A673 (cell line): ENCODE measurements around the gene GALNTL6. TPM values are rescaled to one million over a fixed set of nuclear protein-coding genes. Genes with fewer than 3 reads are reported as not detected.

Source experiments
- BruUV-seq: library from RNA; stranded (reverse); fragments of 400-500 nt; replicated peaks from 2 replicates; lab custom pipeline; 2021; lab: Mats Ljungman, UMichigan
- CTCF ChIA-PET: fragments of 300-600 bp; sonication (Branson Sonifier 250); formaldehyde crosslinking; loops from one replicate; lab custom pipeline; 2022; ENCODE audit warnings: antibody characterized with exemption; lab: Charles Lee
- POLR2A ChIA-PET: fragments of 300-600 bp; sonication (Branson Sonifier 250); formaldehyde crosslinking; loops from one replicate; lab custom pipeline; 2022; ENCODE audit warnings: antibody characterized with exemption; ENCODE audit not compliant: low non-redundant PET; lab: Charles Lee
- DNase-seq: peaks from one replicate; pipeline ENCODE4 v3.0.0-alpha.2; 2015; ENCODE audit warnings: low spot score
- H3K27ac ChIP-seq: fragments of 200-600 bp; sonication (generic); 2 replicates; pipeline ENCODE4 v1.5.1; 2016; ENCODE audit warnings: mixed run types, low read depth, mild to moderate bottlenecking, mixed read lengths, antibody characterized with exemption, low read length; ENCODE audit not compliant: poor library complexity, severe bottlenecking
- H3K27me3 ChIP-seq: fragments of 200-600 bp; sonication (generic); replicated peaks from 2 replicates; pipeline ENCODE4 v1.6.1; 2017; ENCODE audit warnings: mixed run types, low read depth, mild to moderate bottlenecking, mixed read lengths, antibody characterized with exemption, low read length; ENCODE audit not compliant: insufficient read depth, poor library complexity
- H3K36me3 ChIP-seq: fragments of 200-600 bp; sonication (generic); 2 replicates; pipeline ENCODE4 v1.6.1; 2016; ENCODE audit warnings: mixed run types, mild to moderate bottlenecking, mixed read lengths, antibody characterized with exemption, low read length; ENCODE audit not compliant: insufficient read depth, poor library complexity, severe bottlenecking
- H3K4me1 ChIP-seq: fragments of 200-600 bp; sonication (generic); 2 replicates; pipeline ENCODE4 v1.6.1; 2017; ENCODE audit warnings: mixed run types, mild to moderate bottlenecking, mixed read lengths, antibody characterized with exemption, low read length; ENCODE audit not compliant: insufficient read depth, poor library complexity, severe bottlenecking
- H3K4me3 ChIP-seq: fragments of 200-600 bp; sonication (generic); 2 replicates; pipeline ENCODE4 v1.5.1; 2016; ENCODE audit warnings: low read depth, mixed run types, mild to moderate bottlenecking, mixed read lengths, low read length; ENCODE audit not compliant: poor library complexity, severe bottlenecking
- H3K9me3 ChIP-seq: fragments of 200-600 bp; sonication (generic); 2 replicates; pipeline ENCODE4 v1.6.1; 2016; ENCODE audit warnings: mixed run types, low read depth, mild to moderate bottlenecking, mixed read lengths, antibody characterized with exemption, low read length; ENCODE audit not compliant: poor library complexity, severe bottlenecking
- EZH2 ChIP-seq: fragments of 200-600 bp; sonication (generic); IDR thresholded peaks from 2 replicates; pipeline ENCODE4 v1.6.1; 2017; ENCODE audit warnings: borderline replicate concordance, low read depth, mild to moderate bottlenecking, mixed read lengths, antibody characterized with exemption, low read length; ENCODE audit not compliant: poor library complexity, severe bottlenecking
- intact Hi-C: fragments of 100-400 bp; cut with micrococcal nuclease; formaldehyde crosslinking; loops from one replicate; pipeline ENCODE4 v1.10.0; 2022; ENCODE audit not compliant: unreplicated experiment
- total RNA-seq: library from RNA; stranded (reverse); gene quantifications from 2 replicates; pipeline ENCODE4 v1.2.3, GENCODE V29; 2021
- TF ChIP-seq, protein P1 (sequence below): fragments of 300-800, 200-600 bp; sonication (generic); conservative IDR thresholded peaks from 2 replicates; pipeline ENCODE4 v1.5.1; 2017; ENCODE audit warnings: low read depth, mild to moderate bottlenecking, antibody characterized with exemption, low read length, moderate library complexity, mixed read lengths

Gene GALNTL6
- total RNA-seq, 1 experiment from 2014 or later = 0.30 TPM

DNA sequence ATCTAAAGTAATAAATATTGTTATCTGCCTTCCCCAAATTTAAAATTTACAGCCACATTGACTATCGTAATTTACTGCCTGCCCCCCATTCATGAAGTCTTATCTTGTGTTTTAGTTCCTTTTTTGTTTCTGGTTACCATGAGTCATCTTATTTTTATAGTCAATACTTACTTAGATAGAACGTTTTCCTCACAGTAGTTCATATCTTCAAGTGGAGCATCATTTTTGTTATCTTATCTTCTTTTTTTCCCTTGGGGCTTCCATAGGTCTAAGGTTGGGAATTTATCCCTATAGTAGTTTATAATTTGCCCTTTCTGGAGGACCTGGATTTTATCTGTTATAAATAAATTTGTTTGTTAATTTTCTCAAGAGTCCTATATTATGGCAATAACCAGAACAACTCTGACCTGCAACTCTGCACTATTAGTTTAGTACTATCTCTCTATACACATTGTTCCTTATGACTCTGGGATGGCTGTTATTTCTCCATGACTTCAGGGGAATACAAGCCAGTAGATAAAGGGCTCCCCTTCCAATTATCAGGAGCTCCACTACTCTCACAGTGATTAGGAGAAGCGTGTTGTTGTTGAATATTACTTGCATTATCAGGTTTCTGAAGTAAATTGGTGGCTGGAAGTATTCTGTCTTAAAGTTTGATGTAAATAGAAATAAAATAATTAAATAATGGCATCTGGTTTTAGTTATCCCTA is 330.6 kb downstream of the GALNTL6 start:
- Histone ChIP-seq H3K9me3 (no peaks in the 10 kb centered on the region), H3K27ac (no peak overlapping the region), H3K27me3 (no peaks in the 10 kb centered on the region), H3K36me3 (no peaks in the 10 kb centered on the region), H3K4me1 (no peaks in the 10 kb centered on the region), H3K4me3 (no peak overlapping the region)
- ChIA-PET POLR2A (no interaction called here), CTCF (no interaction called here)
- no TSS peak for BruUV-seq
- no peak for DNase-seq
- TF ChIP-seq, protein P1, sequence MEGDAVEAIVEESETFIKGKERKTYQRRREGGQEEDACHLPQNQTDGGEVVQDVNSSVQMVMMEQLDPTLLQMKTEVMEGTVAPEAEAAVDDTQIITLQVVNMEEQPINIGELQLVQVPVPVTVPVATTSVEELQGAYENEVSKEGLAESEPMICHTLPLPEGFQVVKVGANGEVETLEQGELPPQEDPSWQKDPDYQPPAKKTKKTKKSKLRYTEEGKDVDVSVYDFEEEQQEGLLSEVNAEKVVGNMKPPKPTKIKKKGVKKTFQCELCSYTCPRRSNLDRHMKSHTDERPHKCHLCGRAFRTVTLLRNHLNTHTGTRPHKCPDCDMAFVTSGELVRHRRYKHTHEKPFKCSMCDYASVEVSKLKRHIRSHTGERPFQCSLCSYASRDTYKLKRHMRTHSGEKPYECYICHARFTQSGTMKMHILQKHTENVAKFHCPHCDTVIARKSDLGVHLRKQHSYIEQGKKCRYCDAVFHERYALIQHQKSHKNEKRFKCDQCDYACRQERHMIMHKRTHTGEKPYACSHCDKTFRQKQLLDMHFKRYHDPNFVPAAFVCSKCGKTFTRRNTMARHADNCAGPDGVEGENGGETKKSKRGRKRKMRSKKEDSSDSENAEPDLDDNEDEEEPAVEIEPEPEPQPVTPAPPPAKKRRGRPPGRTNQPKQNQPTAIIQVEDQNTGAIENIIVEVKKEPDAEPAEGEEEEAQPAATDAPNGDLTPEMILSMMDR = no peak
- intact Hi-C loops = no loop called here

DNA sequence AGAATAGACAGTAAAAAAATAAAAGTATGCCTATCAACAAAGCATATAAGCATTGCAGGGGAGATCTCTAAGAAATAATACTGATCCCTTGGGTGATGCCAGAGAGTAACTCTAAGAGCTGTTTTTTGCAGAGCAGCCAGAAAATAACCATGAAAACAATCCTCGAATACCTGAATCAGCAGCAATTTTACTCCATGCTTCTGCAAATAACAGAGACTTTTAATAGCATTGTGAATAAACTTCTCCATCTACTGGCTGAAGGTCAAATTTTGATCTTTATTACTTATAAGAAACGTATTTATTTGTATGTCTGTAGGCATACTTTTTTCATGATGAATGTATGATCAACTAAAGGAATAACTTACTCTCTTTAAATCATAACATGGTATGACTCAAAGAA is 334.5 kb downstream of the GALNTL6 start:
- ChIA-PET CTCF (interaction anchor here (0.9 kb wide), 1 partner anchor 301 kb away, joined by 3 read pairs; no protein-coding TSS in a partner anchor), POLR2A (no interaction called here)
- Histone ChIP-seq H3K27me3 (no peaks in the 10 kb centered on the region), H3K36me3 (no peaks in the 10 kb centered on the region), H3K27ac (no peak overlapping the region), H3K4me1 (no peaks in the 10 kb centered on the region), H3K4me3 (no peak overlapping the region), H3K9me3 (no peaks in the 10 kb centered on the region)
- TF ChIP-seq, protein P1 = no peak; the same call in 1 of the 2 replicates
- no peak for TF ChIP-seq EZH2
- DNase-seq = peak; percentile 33
- intact Hi-C loops = loop anchor here (5.0 kb wide), 1 partner anchor 300 kb away; no protein-coding TSS in a partner anchor
- no TSS peak for BruUV-seq

DNA sequence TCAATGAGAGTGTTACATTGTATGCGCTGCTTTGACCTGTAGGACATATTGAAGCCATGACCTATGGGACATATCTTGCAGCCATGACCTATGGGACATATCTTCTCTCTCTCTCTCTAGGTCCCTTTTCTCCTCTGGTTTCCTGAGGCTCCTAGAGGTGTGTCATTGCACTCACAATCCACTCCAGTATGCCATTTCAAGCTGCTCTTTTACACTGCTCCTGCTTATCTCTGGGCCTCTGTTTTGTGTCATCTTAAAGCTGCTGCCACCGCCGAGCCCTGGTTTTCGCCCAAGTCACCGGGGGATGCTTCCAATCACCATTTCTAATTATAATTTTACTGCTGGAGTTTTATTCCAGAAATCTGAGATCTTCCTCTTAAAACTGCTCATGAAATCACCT is 336.1 kb downstream of the GALNTL6 start:
- Histone ChIP-seq H3K9me3 (no peaks in the 10 kb centered on the region), H3K4me1 (no peaks in the 10 kb centered on the region), H3K27me3 (no peaks in the 10 kb centered on the region), H3K4me3 (no peak overlapping the region), H3K27ac (no peak overlapping the region), H3K36me3 (no peaks in the 10 kb centered on the region)
- POLR2A ChIA-PET = no interaction called here
- intact Hi-C loops = loop anchor here (5.0 kb wide), 1 partner anchor 302 kb away; no protein-coding TSS in a partner anchor
- no TSS peak for BruUV-seq
- no peak for TF ChIP-seq EZH2
- TF ChIP-seq, protein P1 = no peak
- CTCF ChIA-PET = interaction anchor here (0.6 kb wide), 1 partner anchor 115 kb away, joined by 3 read pairs; no protein-coding TSS in a partner anchor
- DNase-seq = no peak
